ENCODE measurements around the gene ROR2. TPM values are rescaled to one million over a fixed set of nuclear protein-coding genes. Genes with fewer than 3 reads are reported as not detected.

The ROR2 gene
- total and polyA plus RNA-seq, 4 donors = 2.7 to 32.3 (median 9.2) TPM

- no peaks in the 10 kb centered on the region for H3K27me3 ChIP-seq (ENCODE audit: control insufficient read depth in 3 of 3, insufficient read depth in 3 of 3, low read length in 2 of 3)
- H3K9me3 ChIP-seq (ENCODE audit: control insufficient read depth in 4 of 4, insufficient read depth in 3 of 4, low read length in 3 of 4) = peaks cover 0 to 13% (median 2%) of the 10 kb centered on the region in 4 donors
- H3K27ac ChIP-seq (ENCODE audit: low read depth in 1 of 2, low read length in 1 of 2) = no peak overlapping the region
- TF ChIP-seq, protein P1, sequence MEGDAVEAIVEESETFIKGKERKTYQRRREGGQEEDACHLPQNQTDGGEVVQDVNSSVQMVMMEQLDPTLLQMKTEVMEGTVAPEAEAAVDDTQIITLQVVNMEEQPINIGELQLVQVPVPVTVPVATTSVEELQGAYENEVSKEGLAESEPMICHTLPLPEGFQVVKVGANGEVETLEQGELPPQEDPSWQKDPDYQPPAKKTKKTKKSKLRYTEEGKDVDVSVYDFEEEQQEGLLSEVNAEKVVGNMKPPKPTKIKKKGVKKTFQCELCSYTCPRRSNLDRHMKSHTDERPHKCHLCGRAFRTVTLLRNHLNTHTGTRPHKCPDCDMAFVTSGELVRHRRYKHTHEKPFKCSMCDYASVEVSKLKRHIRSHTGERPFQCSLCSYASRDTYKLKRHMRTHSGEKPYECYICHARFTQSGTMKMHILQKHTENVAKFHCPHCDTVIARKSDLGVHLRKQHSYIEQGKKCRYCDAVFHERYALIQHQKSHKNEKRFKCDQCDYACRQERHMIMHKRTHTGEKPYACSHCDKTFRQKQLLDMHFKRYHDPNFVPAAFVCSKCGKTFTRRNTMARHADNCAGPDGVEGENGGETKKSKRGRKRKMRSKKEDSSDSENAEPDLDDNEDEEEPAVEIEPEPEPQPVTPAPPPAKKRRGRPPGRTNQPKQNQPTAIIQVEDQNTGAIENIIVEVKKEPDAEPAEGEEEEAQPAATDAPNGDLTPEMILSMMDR (IDR thresholded peaks at IDR 0.05; ENCODE audit: control extremely low read depth, extremely low read depth) = no peak
- no peak overlapping the region for H3K4me3 ChIP-seq
- DNase-seq = no peak
- no peaks in the 10 kb centered on the region for H3K36me3 ChIP-seq (ENCODE audit: control insufficient read depth in 4 of 4, insufficient read depth in 4 of 4, low read length in 4 of 4)
- H3K4me1 ChIP-seq (ENCODE audit: control insufficient read depth in 5 of 5, insufficient read depth in 5 of 5, low read length in 5 of 5) = no peaks in the 10 kb centered on the region
- ATAC-seq (ENCODE audit: insufficient read depth, low FRiP score) = no peak
- no peak overlapping the region for H3K9ac ChIP-seq (ENCODE audit: insufficient read depth in 1 of 2, low read length in 2 of 2)
- WGBS, 2 donors = 83 to 85% methylated on average over 1 of the region's 1 CpG
Measured at GRCh38 chr9:91960367-91960766, 10.3 kb upstream of the ROR2 start.

DNA sequence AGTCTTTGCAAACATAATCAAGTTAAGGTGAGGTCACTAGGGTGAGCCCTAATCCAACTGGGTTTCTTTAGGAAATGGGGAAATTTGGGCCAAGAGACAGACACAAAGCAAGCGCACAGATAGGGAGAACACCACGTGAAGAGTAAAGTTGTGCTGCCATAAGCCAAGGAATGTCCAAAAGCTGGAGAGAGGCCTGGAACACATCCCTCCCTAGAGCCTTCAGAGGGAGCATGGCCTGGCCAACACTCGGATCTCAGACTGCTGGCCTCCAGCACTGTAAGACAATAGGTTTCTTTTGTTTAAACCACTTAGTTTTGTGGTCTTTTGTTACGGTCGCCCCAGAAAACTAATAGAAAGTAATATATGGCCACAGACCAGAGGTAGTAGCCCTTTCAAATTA, 8.1 kb upstream of the ROR2 start:
- 90 to 92% methylated on average over 5 of the region's 5 CpGs for WGBS, 2 donors
- no peak for ATAC-seq (ENCODE audit: insufficient read depth, low FRiP score)

GRCh38 chr9:91954841-91955471, 4.9 kb upstream of the ROR2 start:
- H3K9ac ChIP-seq (ENCODE audit: insufficient read depth in 1 of 2, low read length in 2 of 2) = peak overlapping the region in 1 of 2 donors; percentile 33
- no peak overlapping the region for H3K4me3 ChIP-seq
- TF ChIP-seq, protein P1 (IDR thresholded peaks at IDR 0.05; ENCODE audit: control extremely low read depth, extremely low read depth) = peak; percentile 4
- no peaks in the 10 kb centered on the region for H3K36me3 ChIP-seq (ENCODE audit: control insufficient read depth in 4 of 4, insufficient read depth in 4 of 4, low read length in 4 of 4)
- peaks cover 0 to 3% (median 0%) of the 10 kb centered on the region in 3 donors for H3K27me3 ChIP-seq (ENCODE audit: control insufficient read depth in 3 of 3, insufficient read depth in 3 of 3, low read length in 2 of 3)
- DNase-seq (peak; percentile 68 to 85 (median 81)), ATAC-seq (ENCODE audit: insufficient read depth, low FRiP score) (no peak)
- H3K4me1 ChIP-seq (ENCODE audit: control insufficient read depth in 5 of 5, insufficient read depth in 5 of 5, low read length in 5 of 5) = peaks cover 0 to 8% (median 2%) of the 10 kb centered on the region in 5 donors
- H3K9me3 ChIP-seq (ENCODE audit: control insufficient read depth in 4 of 4, insufficient read depth in 3 of 4, low read length in 3 of 4) = peaks cover 0 to 11% (median 1%) of the 10 kb centered on the region in 4 donors
- WGBS, 2 donors = 25 to 27% methylated on average over 6 of the region's 6 CpGs
- H3K27ac ChIP-seq (ENCODE audit: low read depth in 1 of 2, low read length in 1 of 2) = no peak overlapping the region

More for the DNA sequence above, 8.1 kb upstream of the ROR2 start:
- no peaks in the 10 kb centered on the region for H3K27me3 ChIP-seq (ENCODE audit: control insufficient read depth in 3 of 3, insufficient read depth in 3 of 3, low read length in 2 of 3)
- peaks cover 0 to 3% (median 0%) of the 10 kb centered on the region in 5 donors for H3K4me1 ChIP-seq (ENCODE audit: control insufficient read depth in 5 of 5, insufficient read depth in 5 of 5, low read length in 5 of 5)
- DNase-seq = no peak
- peaks cover 0 to 10% (median 0%) of the 10 kb centered on the region in 4 donors for H3K9me3 ChIP-seq (ENCODE audit: control insufficient read depth in 4 of 4, insufficient read depth in 3 of 4, low read length in 3 of 4)
- H3K27ac ChIP-seq (ENCODE audit: low read depth in 1 of 2, low read length in 1 of 2) = no peak overlapping the region
- no peaks in the 10 kb centered on the region for H3K36me3 ChIP-seq (ENCODE audit: control insufficient read depth in 4 of 4, insufficient read depth in 4 of 4, low read length in 4 of 4)
- no peak overlapping the region for H3K9ac ChIP-seq (ENCODE audit: insufficient read depth in 1 of 2, low read length in 2 of 2)
- no peak overlapping the region for H3K4me3 ChIP-seq
- TF ChIP-seq, protein P1 (IDR thresholded peaks at IDR 0.05; ENCODE audit: control extremely low read depth, extremely low read depth) = no peak

Measured in lung (tissue), 12 donors.